ENCODE measurements around the gene ADGRG4. TPM values are rescaled to one million over a fixed set of nuclear protein-coding genes. Genes with fewer than 3 reads are reported as not detected.

ADGRG4 gene
- total RNA-seq, 2 donors from 2014 or later: not detected

- no peak for TF ChIP-seq POLR2A (IDR thresholded peaks at IDR 0.05)
- TF ChIP-seq, protein P1, sequence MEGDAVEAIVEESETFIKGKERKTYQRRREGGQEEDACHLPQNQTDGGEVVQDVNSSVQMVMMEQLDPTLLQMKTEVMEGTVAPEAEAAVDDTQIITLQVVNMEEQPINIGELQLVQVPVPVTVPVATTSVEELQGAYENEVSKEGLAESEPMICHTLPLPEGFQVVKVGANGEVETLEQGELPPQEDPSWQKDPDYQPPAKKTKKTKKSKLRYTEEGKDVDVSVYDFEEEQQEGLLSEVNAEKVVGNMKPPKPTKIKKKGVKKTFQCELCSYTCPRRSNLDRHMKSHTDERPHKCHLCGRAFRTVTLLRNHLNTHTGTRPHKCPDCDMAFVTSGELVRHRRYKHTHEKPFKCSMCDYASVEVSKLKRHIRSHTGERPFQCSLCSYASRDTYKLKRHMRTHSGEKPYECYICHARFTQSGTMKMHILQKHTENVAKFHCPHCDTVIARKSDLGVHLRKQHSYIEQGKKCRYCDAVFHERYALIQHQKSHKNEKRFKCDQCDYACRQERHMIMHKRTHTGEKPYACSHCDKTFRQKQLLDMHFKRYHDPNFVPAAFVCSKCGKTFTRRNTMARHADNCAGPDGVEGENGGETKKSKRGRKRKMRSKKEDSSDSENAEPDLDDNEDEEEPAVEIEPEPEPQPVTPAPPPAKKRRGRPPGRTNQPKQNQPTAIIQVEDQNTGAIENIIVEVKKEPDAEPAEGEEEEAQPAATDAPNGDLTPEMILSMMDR (IDR thresholded peaks at IDR 0.05): no peak
Measured at GRCh38 chrX:136397001-136397400, 96.2 kb downstream of the ADGRG4 start.

DNA sequence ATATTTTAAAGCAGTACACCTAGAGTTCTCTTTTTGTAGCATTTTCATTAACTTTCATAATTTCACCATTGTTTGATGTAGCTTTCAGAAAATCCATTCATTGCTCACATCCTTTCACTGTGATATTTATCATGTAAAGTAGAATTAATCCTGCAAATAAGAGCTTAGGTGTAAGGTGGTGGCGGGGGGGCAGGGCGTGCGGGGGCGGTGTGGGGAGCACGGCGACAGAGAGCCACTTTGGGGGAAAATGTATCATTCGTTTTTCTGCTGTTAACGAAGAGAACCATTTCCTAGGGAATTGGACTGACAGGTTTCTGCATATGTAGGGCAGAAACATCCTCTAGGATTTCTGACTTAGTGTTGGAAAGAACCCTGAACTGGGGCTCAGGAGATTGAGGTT lies 104.4 kb downstream of the ADGRG4 start:
- DNase-seq (no peak), ATAC-seq (no peak)
- Histone ChIP-seq H3K4me3 (no peak overlapping the region), H3K27ac (no peak overlapping the region), H3K4me1 (peaks cover 4% of the 10 kb centered on the region), H3K27me3 (no peaks in the 10 kb centered on the region), H3K9me3 (no peaks in the 10 kb centered on the region), H3K36me3 (replicated peaks in 1 of 2; ENCODE audit: insufficient read depth in 1 of 2, low read depth in 2 of 2) (no peaks in the 10 kb centered on the region)
- intact Hi-C loops (cut with DNase I): no loop called here
- no peak for TF ChIP-seq POLR2A (IDR thresholded peaks at IDR 0.05)
- TF ChIP-seq, protein P1 (IDR thresholded peaks at IDR 0.05): no peak
- 57 to 73% methylated on average over 4 to 8 of the region's 8 CpGs for WGBS, 2 donors

More at GRCh38 chrX:136397001-136397400, 96.2 kb downstream of the ADGRG4 start:
- H3K4me1 ChIP-seq: no peaks in the 10 kb centered on the region
- ATAC-seq (no peak), DNase-seq (no peak)
- intact Hi-C loops (cut with DNase I): no loop called here
- no peaks in the 10 kb centered on the region for H3K36me3 ChIP-seq (replicated peaks in 1 of 2; ENCODE audit: insufficient read depth in 1 of 2, low read depth in 2 of 2)
- H3K27ac ChIP-seq: no peak overlapping the region
- 49 to 58% methylated on average over 3 to 4 of the region's 4 CpGs for WGBS, 2 donors
- no peak overlapping the region for H3K4me3 ChIP-seq
- H3K27me3 ChIP-seq: no peaks in the 10 kb centered on the region
- no peaks in the 10 kb centered on the region for H3K9me3 ChIP-seq

DNA sequence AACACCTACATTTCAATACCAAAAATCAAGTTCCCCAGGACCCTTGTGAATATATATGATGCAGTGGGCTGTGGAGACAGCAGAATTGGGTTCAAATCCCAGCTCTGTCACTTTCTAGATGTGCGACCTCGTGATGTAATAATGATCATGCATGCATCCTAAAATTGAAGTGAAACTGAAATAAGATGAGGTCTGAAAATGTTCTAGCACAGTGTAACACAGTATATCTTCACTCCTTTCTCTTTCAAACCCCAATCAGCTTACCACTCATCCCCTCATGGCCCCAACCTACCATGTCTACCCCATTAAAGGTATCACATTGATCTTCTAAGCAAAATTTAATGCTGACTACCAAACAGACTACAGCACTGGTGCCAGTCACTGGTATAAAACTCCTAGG lies 117.0 kb downstream of the ADGRG4 start:
- H3K9me3 ChIP-seq: no peaks in the 10 kb centered on the region
- no peaks in the 10 kb centered on the region for H3K4me1 ChIP-seq
- ATAC-seq (no peak), DNase-seq (no peak)
- H3K4me3 ChIP-seq: no peak overlapping the region
- no peaks in the 10 kb centered on the region for H3K27me3 ChIP-seq
- no peak overlapping the region for H3K27ac ChIP-seq
- no peaks in the 10 kb centered on the region for H3K36me3 ChIP-seq (replicated peaks in 1 of 2; ENCODE audit: insufficient read depth in 1 of 2, low read depth in 2 of 2)
- 89 to 94% methylated on average over 2 of the region's 2 CpGs for WGBS, 2 donors
- intact Hi-C loops (cut with DNase I): no loop called here
- TF ChIP-seq, protein P1 (IDR thresholded peaks at IDR 0.05): no peak
- TF ChIP-seq POLR2A (IDR thresholded peaks at IDR 0.05): no peak

- 60 to 70% methylated on average over 7 to 14 of the region's 14 CpGs for WGBS, 2 donors
- intact Hi-C loops (cut with DNase I): no loop called here
- Histone ChIP-seq H3K27me3 (no peaks in the 10 kb centered on the region), H3K36me3 (replicated peaks in 1 of 2; ENCODE audit: insufficient read depth in 1 of 2, low read depth in 2 of 2) (no peaks in the 10 kb centered on the region), H3K9me3 (no peaks in the 10 kb centered on the region), H3K4me3 (no peak overlapping the region), H3K27ac (no peak overlapping the region), H3K4me1 (no peaks in the 10 kb centered on the region)
- TF ChIP-seq, protein P1 (IDR thresholded peaks at IDR 0.05): no peak
- no peak for TF ChIP-seq POLR2A (IDR thresholded peaks at IDR 0.05)
- DNase-seq (no peak), ATAC-seq (no peak)
Measured at GRCh38 chrX:136421338-136421737, 120.6 kb downstream of the ADGRG4 start.

DNA sequence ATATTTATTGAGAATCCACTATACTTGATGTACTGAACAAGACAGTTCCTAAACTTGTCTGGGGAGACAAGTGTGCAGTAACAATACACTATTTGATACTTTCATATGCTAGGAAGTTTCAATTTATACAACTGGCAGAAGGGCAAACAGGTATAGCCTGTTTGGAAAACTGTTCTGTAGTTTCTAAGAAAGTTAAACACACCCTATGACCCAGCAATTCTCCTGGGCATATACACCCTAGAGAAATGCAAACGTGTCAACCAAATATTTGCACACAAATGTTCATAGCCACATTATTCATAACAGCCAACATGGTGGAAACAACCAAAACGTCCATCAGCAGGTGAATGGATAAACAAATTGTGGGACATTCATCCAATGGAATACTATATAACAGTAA lies 123.0 kb downstream of the ADGRG4 start:
- no peak overlapping the region for H3K27ac ChIP-seq
- no peaks in the 10 kb centered on the region for H3K4me1 ChIP-seq
- ATAC-seq (no peak), DNase-seq (no peak)
- 43 to 45% methylated on average over 2 of the region's 2 CpGs for WGBS, 2 donors
- no peaks in the 10 kb centered on the region for H3K27me3 ChIP-seq
- no peak for TF ChIP-seq POLR2A (IDR thresholded peaks at IDR 0.05)
- TF ChIP-seq, protein P1 (IDR thresholded peaks at IDR 0.05): no peak
- intact Hi-C loops (cut with DNase I): no loop called here
- H3K36me3 ChIP-seq (replicated peaks in 1 of 2; ENCODE audit: insufficient read depth in 1 of 2, low read depth in 2 of 2): no peaks in the 10 kb centered on the region
- H3K4me3 ChIP-seq: no peak overlapping the region
- no peaks in the 10 kb centered on the region for H3K9me3 ChIP-seq
